Esophagus squamous epithelium (tissue), 5 donors: ENCODE measurements around the gene FERMT1. TPM values are rescaled to one million over a fixed set of nuclear protein-coding genes. Genes with fewer than 3 reads are reported as not detected.

Experiments used
- DNase-seq: peaks from one replicate; lab custom pipeline; 2025; lab: John Stamatoyannopoulos, UW
- H3K27ac ChIP-seq, 4 donors: fragments of 200-600 bp; sonication (generic); one replicate each; pipeline ENCODE4 v1.5.1; 2016 to 2019; ENCODE audit warnings: mild to moderate bottlenecking in 1 of 4
- H3K27me3 ChIP-seq, 4 donors: fragments of 200-600 bp; sonication (generic); 1 replicate in 3 of 4; 2 replicates in 1 of 4; pipeline versions ENCODE4 v1.5.1 to v1.6.0; 2017 to 2021; ENCODE audit warnings: antibody characterized with exemption in 1 of 4
- H3K36me3 ChIP-seq, 3 donors: fragments of 200-600 bp; sonication (generic); one replicate each; pipeline ENCODE4 v1.5.1; 2016 to 2019
- H3K4me1 ChIP-seq, 3 donors: fragments of 200-600 bp; sonication (generic); one replicate each; pipeline ENCODE4 v1.5.1; 2017 to 2019
- H3K4me3 ChIP-seq, 4 donors: fragments of 200-600 bp; sonication (generic); 1 replicate in 3 of 4; 2 replicates in 1 of 4; pipeline ENCODE4 v1.5.1; 2016 to 2019; ENCODE audit warnings: mild to moderate bottlenecking in 2 of 4, moderate library complexity in 1 of 4
- H3K9me3 ChIP-seq, 3 donors: fragments of 200-600 bp; sonication (generic); one replicate each; pipeline ENCODE4 v1.5.1; 2016 to 2019
- POLR2A ChIP-seq, 4 donors: fragments of 450-650 bp; IDR thresholded peaks; one replicate each; pipeline ENCODE4 v1.6.1; 2017; ENCODE audit warnings: antibody characterized with exemption in 4 of 4, mild to moderate bottlenecking in 4 of 4, moderate library complexity in 3 of 4
- WGBS, 2 donors: methylation state at CpG; one replicate each; pipeline ENCODE4 v1.1.5; 2018; 5-methylcytosine and 5-hydroxymethylcytosine counted together
- intact Hi-C: fragments of 100-400 bp; cut with DNase I; formaldehyde crosslinking; loops from one replicate; pipeline ENCODE4 v1.15.0; 2022
- total RNA-seq, 4 donors: library from RNA; depleted of rRNA; stranded (reverse); fragments of >200 nt; gene quantifications; one replicate each; pipeline ENCODE4 v1.1.0, GENCODE V29; 2016
- TF ChIP-seq, protein P1 (sequence below), 6 experiments: fragments of 450-650 bp in 4 of 6; fragments of 200-600 bp in 2 of 6; sonication (generic) in 2 of 6; IDR thresholded peaks; one replicate each; pipeline ENCODE4 v1.5.1; 2016 to 2019; ENCODE audit warnings: antibody characterized with exemption in 6 of 6, mild to moderate bottlenecking in 4 of 6, moderate library complexity in 4 of 6
- donor health status: DM: yes; HTN: yes; CAD: no.

FERMT1 gene
- total RNA-seq, 4 donors from 2014 or later = 19.3 to 53.5 (median 25.8) TPM

DNA sequence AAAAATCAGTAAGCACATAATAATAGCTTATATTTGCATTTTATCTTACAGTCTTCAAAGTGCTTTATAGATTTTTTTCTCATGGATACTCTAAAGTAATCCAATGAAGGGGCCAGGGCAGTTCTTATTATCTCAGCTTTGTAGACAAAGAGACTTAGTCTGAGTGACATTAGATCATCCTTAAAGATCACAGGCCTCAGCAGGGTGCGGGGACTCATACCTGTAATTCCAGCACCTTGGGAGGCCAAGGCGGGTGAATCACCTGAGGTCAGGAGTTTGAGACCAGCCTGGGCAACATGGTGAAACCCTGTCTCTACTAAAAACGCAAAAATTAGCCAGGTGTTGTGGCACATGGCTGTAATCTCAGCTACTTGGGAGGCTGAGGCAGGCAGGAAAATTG lies 14.5 kb downstream of the FERMT1 start:
- no peaks in the 10 kb centered on the region for H3K27me3 ChIP-seq
- H3K36me3 ChIP-seq = peaks cover 0 to 93% (median 0%) of the 10 kb centered on the region in 3 donors
- H3K4me1 ChIP-seq = no peaks in the 10 kb centered on the region
- intact Hi-C loops = no loop called here
- DNase-seq = no peak
- H3K27ac ChIP-seq = no peak overlapping the region
- no peak overlapping the region for H3K4me3 ChIP-seq
- WGBS, 2 donors = 67 to 75% methylated on average over 3 of the region's 3 CpGs
- H3K9me3 ChIP-seq = peaks cover 0 to 1% (median 0%) of the 10 kb centered on the region in 3 donors
- TF ChIP-seq, protein P1, sequence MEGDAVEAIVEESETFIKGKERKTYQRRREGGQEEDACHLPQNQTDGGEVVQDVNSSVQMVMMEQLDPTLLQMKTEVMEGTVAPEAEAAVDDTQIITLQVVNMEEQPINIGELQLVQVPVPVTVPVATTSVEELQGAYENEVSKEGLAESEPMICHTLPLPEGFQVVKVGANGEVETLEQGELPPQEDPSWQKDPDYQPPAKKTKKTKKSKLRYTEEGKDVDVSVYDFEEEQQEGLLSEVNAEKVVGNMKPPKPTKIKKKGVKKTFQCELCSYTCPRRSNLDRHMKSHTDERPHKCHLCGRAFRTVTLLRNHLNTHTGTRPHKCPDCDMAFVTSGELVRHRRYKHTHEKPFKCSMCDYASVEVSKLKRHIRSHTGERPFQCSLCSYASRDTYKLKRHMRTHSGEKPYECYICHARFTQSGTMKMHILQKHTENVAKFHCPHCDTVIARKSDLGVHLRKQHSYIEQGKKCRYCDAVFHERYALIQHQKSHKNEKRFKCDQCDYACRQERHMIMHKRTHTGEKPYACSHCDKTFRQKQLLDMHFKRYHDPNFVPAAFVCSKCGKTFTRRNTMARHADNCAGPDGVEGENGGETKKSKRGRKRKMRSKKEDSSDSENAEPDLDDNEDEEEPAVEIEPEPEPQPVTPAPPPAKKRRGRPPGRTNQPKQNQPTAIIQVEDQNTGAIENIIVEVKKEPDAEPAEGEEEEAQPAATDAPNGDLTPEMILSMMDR (IDR thresholded peaks at IDR 0.05) = no peak
- no peak for TF ChIP-seq POLR2A (IDR thresholded peaks at IDR 0.05)

DNA sequence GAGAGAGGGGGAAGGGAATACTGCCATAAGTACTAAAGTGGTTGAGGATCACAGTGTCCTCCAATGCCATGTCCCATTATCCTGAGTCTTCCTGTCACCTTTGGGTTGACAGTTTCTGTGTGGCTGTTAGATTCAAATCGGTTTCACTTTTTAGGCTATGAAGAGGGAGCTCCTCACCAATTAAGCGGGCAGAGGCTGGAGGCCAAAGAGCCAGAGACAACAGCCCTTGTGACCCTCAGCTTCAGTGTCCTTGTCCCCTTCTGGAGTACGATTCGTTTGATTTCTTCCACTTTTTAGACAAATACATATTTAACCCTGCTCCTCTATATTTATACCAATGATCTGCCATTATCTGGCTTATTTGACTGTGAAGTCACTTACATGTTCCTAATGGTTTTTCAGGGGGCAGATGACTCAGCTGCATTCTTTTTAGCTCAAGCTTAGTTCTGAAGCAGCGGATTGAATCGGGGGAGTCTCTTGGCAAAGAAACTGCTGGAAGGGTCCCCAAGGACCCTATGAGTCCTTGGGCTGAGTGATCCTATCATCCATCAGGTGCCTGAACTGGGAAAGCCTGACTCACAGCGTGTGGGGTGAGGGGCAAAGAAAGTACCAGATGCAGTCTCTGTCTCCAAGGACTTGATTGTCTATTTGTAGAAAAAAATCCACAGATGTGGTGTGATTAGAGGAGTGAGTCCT lies 18.2 kb downstream of the FERMT1 start:
- TF ChIP-seq, protein P1 (IDR thresholded peaks at IDR 0.05) = no peak
- TF ChIP-seq POLR2A (IDR thresholded peaks at IDR 0.05) = no peak
- intact Hi-C loops = no loop called here

DNA sequence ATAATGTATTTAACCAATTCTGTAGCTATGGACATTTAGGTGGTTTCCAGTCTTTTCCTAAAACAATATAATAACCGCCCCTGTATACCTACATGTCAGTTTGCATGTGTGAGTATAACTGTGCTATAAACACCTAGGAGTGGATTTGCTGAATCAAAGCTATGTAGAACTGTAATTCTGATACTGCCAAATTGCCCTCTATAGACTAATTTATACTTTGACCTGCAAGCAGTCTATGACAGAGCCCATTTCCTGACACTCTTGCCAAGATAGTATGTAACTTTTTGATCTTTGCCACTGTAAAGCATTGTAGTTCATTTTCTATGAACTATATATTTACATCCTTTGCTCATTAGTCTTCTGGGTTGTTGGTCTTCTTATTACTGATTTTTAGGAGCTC lies 19.5 kb downstream of the FERMT1 start:
- intact Hi-C loops = no loop called here
- Histone ChIP-seq H3K27me3 (no peaks in the 10 kb centered on the region), H3K9me3 (no peaks in the 10 kb centered on the region), H3K27ac (no peak overlapping the region), H3K4me3 (no peak overlapping the region), H3K36me3 (peaks cover 0 to 64% (median 0%) of the 10 kb centered on the region in 3 donors), H3K4me1 (no peaks in the 10 kb centered on the region)
- TF ChIP-seq, protein P1 (IDR thresholded peaks at IDR 0.05) = no peak
- TF ChIP-seq POLR2A (IDR thresholded peaks at IDR 0.05) = no peak
- DNase-seq = no peak
- WGBS, 2 donors = 42 to 65% methylated on average over 1 of the region's 1 CpG

More for the DNA sequence above, 18.2 kb downstream of the FERMT1 start:
- H3K27me3 ChIP-seq = no peaks in the 10 kb centered on the region
- 70 to 78% methylated on average over 7 of the region's 7 CpGs for WGBS, 2 donors
- DNase-seq = no peak
- H3K27ac ChIP-seq = no peak overlapping the region
- peaks cover 0 to 67% (median 0%) of the 10 kb centered on the region in 3 donors for H3K36me3 ChIP-seq
- H3K4me3 ChIP-seq = no peak overlapping the region
- H3K4me1 ChIP-seq = no peaks in the 10 kb centered on the region
- H3K9me3 ChIP-seq = no peaks in the 10 kb centered on the region

DNA sequence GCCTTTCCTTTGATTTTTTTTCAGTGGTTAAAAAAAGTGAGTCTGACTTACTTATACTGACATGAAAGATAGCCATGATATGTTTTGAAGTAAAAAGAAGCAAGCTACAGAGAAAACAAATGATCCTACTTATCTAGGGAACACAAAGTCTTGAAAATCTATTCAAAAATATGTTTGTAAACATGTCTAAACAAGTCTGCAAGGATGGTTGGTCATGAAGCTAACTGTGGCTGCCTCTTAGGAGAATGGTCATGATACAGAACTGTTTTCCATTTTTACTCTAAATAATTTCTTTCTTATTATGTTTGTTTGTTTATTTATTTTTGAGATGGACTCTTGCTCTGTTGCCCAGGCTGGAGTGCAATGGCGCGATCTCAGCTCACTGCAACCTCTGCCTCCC lies 21.5 kb downstream of the FERMT1 start:
- intact Hi-C loops = no loop called here
- H3K4me1 ChIP-seq = no peaks in the 10 kb centered on the region
- DNase-seq = no peak
- peaks cover 0 to 64% (median 0%) of the 10 kb centered on the region in 3 donors for H3K36me3 ChIP-seq
- WGBS, 2 donors = 87 to 93% methylated on average over 2 of the region's 2 CpGs
- H3K9me3 ChIP-seq = no peaks in the 10 kb centered on the region
- no peak overlapping the region for H3K4me3 ChIP-seq
- H3K27me3 ChIP-seq = no peaks in the 10 kb centered on the region
- H3K27ac ChIP-seq = no peak overlapping the region
- TF ChIP-seq POLR2A (IDR thresholded peaks at IDR 0.05) = no peak
- TF ChIP-seq, protein P1 (IDR thresholded peaks at IDR 0.05) = no peak

DNA sequence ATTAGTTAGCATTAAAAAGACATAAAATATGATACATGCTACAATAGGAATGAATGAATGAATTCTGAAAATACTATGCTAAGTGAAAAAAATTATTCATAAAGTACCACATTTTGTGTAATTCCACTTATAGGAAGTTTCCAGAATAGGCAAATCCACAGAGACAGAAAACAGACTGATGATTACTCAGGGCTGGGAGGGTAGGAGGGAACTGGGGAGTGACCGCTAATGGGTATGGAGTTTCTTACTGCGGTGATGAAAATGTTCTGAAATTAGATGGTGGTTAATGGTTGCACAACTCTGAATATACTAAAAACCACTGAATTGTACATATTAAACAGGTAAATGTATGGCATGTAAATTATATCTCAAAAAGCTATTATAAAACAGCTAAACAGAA lies 22.6 kb downstream of the FERMT1 start:
- Histone ChIP-seq H3K4me1 (no peaks in the 10 kb centered on the region), H3K27ac (no peak overlapping the region)
- WGBS, 2 donors = 80 to 86% methylated on average over 2 of the region's 2 CpGs

More for the DNA sequence above, 22.6 kb downstream of the FERMT1 start:
- H3K36me3 ChIP-seq = peaks cover 0 to 67% (median 0%) of the 10 kb centered on the region in 3 donors
- DNase-seq = no peak
- H3K27me3 ChIP-seq = no peaks in the 10 kb centered on the region
- intact Hi-C loops = no loop called here
- TF ChIP-seq, protein P1 (IDR thresholded peaks at IDR 0.05) = no peak
- TF ChIP-seq POLR2A (IDR thresholded peaks at IDR 0.05) = no peak
- H3K9me3 ChIP-seq = no peaks in the 10 kb centered on the region
- no peak overlapping the region for H3K4me3 ChIP-seq
